ENCODE results near the gene SNCB. TPM values are rescaled to one million over a fixed set of nuclear protein-coding genes. Genes with fewer than 3 reads are reported as not detected.

The SNCB gene
- total RNA-seq, 1 donor from 2014 or later: 0.70 TPM

GRCh38 chr5:176646049-176646706, 15.8 kb upstream of the SNCB start:
- DNase-seq (ENCODE audit: extremely low read depth, low read depth, low spot score): no peak

DNA sequence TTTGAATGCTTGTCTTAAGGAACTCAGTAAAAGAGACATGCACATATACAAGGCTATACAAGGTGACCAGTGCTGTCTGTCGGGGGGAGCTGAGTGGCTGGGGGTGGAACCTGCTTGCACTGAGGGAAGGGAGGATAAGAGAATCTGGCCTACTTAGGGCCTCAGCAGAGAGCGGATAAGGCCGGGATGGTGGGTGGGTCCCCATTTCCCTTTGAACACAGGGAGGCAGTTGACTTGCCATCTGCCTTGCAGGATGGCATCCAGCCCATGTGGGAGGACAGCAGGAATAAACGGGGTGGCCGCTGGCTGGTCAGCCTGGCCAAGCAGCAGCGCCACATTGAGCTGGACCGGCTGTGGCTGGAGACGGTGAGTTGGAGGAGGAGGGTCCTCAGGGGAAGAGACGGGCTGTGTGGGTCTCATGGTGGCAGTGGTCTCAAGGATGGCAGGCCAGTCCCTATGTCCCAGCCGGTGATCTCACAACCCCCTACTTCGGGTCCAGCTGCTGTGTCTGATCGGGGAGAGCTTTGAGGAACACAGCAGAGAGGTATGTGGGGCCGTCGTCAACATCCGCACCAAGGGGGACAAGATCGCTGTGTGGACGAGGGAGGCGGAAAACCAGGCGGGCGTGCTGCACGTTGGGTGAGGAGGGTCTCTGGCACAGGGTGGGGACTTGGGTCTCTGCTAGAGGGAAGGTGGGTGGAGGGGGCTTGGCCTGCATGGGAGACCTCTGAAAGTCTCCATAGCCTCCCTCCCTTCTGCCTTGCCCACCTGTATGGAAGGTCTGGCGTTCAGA, 14.7 kb upstream of the SNCB start:
- DNase-seq (ENCODE audit: extremely low read depth, low read depth, low spot score): no peak

DNA sequence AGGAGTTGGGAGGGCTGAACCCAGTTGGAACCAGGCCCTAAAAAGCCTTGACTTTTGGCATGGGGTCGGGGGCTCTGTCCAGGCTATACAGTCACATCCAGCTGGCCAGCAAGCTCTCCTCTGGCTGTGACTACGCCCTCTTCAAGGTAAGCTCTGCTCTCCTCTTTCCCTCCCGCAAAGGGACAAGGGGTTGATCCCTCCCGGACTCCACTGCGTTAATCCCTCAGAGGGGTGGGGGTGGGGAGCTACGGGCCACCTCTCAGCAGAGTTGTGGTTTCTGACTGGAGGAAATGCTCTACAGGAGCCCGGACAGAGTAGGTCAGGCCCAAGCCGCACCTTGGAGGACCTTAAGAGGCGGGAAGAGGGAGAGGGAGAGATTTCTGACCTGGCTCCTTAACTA, 14.0 kb upstream of the SNCB start:
- DNase-seq (ENCODE audit: extremely low read depth, low read depth, low spot score): no peak

DNA sequence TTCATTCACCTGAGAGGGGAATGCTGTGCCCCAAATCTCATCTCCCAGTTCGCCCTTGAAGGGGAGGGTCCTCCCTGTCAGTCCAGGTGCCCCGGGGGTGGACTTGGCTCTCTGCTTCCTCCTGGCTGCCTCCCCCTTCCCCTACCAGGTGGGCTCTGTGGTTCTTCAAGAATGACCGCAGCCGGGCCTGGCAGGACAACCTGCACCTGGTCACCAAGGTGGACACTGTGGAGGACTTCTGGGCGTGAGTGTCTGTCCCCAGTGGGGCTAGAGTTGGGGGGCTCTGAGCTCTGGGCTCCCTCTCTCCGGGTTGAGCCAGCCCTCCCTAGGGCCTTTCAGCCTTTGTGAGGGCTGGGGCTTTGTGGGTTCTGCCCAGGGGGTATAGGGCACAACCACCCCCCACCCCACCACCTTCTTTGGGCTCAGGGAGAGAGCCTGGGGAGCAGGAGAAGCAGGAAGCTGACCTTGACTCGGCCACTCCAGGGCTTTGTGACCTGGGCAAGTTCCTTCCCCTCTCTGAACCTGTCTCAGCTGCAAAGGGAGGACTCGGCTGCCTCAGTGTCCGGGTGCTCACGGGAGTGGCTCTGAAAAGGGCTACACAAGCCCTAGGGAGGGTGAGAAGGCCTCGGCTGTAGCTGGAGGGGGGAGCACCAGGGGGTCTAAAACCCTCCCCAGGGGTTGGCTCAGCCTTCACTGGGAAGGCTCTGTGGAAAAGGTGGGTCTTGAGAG, 13.3 kb upstream of the SNCB start:
- DNase-seq (ENCODE audit: extremely low read depth, low read depth, low spot score): no peak

DNA sequence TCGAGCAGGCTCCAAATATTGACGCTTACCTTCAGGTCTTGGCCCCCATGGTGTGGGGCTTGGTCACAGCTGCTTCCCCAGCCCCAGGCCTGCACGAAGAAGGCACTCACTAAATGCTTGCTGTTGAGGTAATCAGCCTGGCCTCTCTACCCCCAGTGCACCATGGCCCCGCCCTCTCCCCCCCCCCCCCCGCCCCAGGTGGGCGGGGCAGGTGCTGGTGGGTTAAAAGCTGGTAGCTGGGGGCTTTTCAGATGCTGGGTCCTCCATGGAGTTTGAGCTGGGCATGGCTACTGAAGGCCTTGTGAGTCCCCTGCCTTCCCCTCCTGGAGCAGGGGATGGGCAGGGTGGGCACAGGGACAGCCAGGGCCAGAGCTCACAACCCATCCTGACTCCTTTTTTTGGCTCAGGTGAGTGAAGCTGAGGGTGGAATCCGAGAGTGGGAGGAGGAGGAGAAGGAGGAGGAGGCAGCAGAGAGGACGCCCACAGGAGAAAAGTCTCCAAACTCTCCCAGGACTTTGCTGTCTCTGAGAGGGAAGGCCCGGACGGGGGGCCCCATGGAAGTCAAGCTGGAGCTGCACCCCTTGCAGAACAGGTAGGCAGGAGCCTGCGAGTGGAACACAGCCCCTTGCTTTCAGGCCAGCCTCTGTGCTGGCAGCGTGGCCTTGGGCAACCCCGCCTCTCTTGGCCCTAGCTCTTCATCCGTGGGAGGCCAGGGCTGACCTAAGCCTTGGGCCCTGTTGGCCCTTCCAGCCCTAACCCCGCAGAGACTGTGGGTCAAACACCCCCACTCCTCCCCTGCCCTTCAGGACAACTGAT, 12.5 kb upstream of the SNCB start:
- no peak for DNase-seq (ENCODE audit: extremely low read depth, low read depth, low spot score)

DNA sequence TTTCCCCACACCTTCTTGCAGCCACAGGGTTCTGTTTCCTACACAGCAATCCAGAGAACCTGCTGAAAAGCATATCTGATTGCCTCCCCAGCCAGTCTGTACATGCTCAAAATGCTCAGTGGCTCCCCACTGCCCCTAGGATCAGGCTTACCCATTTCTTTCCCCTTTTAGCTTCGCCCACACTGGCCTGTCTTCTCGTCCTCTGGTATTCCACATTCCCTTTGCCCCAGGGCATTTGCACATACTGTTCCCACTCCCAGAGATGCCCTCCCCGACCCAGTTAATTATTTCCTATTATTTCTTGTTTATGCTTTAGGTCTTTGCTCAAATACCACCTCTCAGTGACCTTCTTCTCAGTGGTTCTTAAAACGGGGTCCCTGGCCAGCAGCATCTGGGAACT, 10.3 kb upstream of the SNCB start:
- no peak for DNase-seq (ENCODE audit: extremely low read depth, low read depth, low spot score)

DNA sequence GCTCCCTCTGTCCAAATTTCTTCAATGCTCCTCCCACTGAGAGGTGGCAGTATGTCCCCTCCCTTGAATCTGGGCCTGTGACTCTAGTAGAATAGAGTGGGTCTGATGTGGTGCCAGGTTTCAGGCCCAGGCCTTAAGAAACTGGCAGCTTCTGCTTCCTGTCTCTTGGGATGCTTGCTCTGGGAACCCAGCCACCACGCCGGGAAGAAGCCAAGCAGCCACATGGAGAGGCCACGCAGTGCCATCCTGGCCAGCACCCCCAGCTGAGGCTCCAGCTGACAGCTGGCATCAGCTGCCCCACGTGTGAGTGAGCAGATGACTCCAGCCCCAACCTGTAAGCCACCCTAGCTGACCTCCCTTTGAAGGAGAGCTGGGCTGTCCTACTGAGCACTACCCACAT, 9.6 kb upstream of the SNCB start:
- DNase-seq (ENCODE audit: extremely low read depth, low read depth, low spot score): no peak

DNA sequence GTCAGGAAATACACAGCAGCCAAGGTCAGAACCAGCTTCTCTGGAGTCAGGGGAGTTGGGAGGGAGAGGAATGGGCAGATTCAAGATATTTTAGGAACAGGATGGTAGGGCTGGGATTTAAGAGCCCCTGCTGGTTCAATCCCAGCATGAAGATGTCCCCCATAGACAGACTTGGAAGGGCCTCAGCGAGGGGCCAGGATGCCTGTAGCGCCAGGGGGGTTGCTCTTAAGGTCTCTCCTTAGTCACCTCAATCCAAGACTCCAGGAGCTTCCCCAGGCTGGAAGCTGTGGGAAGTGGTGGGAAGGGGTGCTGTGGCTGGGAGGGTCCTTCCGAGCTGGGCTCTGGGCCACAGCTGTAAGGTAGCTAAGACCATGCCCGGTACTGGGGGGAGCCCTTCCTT, 8.9 kb upstream of the SNCB start:
- no peak for DNase-seq (ENCODE audit: extremely low read depth, low read depth, low spot score)

GRCh38 chr5:176638437-176638836, 8.1 kb upstream of the SNCB start:
- no peak for DNase-seq (ENCODE audit: extremely low read depth, low read depth, low spot score)

- no peak for DNase-seq (ENCODE audit: extremely low read depth, low read depth, low spot score)
Measured at GRCh38 chr5:176637556-176637955, 7.2 kb upstream of the SNCB start.

DNA sequence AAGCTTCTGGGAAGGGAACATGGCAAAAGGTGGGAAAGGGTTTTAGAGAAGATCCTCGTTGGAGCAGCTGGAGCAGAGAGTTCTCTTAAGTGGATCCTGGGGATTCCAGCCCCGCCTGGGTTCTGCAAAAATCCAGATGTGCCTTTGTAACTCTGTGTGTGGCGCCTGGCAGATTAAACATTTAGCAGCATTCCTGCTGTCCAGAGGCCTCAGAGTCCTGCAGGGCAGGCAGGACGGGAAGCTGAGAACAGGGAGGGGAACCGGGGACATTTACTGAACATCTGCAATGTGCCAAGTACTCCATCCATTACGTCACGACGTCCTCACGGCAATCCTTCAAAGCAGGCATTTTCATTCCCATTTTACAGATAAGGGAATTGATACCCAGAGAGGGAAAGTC, 6.1 kb upstream of the SNCB start:
- DNase-seq (ENCODE audit: extremely low read depth, low read depth, low spot score): no peak

GRCh38 chr5:176633598-176633997, 3.3 kb upstream of the SNCB start:
- DNase-seq (ENCODE audit: extremely low read depth, low read depth, low spot score): no peak

- DNase-seq (ENCODE audit: extremely low read depth, low read depth, low spot score): no peak
Measured at GRCh38 chr5:176632745-176633144, 2.4 kb upstream of the SNCB start.

DNA sequence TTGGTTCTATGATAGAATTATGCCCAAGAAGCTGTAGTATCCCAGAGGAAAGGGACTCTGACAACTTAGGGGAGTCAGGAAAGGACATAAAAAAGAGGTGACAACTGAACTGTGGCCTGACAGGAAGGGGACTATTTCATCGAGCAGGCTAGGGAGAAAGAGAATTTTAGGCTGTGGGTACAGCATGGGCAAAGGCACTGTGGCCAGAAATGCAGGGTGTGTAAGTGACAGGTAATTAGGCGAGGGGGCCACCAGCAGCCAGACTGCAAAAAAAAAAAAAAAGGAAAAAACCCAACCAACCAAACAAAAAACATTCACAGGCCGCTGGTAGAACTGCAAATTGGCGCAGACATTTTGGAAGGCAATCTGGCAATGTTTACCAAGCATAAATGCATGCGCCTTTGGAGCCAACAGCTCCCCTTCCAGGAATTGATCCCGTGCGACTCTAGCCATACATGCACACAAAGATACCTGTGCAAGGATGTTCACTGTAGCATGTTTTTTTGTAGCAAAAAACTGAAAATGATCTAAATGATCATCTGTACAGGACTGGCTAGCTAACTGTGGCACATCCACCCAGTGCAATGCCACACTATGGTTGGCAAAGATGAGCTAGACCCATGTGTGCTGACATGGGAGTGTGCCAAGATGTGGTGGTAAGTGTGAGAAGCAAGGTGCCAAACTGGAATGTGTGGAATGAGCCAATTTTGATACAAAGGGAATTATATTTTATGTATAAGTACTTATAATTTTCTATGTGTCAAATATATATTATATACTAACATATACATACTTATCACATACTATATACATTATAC, 1.3 kb upstream of the SNCB start:
- no peak for DNase-seq (ENCODE audit: extremely low read depth, low read depth, low spot score)

GRCh38 chr5:176630681-176631222, 418 bp upstream of the SNCB start:
- no peak for DNase-seq (ENCODE audit: extremely low read depth, low read depth, low spot score)

- no peak for DNase-seq (ENCODE audit: extremely low read depth, low read depth, low spot score)
Measured at GRCh38 chr5:176629317-176629852, 949 bp downstream of the SNCB start.

DNA sequence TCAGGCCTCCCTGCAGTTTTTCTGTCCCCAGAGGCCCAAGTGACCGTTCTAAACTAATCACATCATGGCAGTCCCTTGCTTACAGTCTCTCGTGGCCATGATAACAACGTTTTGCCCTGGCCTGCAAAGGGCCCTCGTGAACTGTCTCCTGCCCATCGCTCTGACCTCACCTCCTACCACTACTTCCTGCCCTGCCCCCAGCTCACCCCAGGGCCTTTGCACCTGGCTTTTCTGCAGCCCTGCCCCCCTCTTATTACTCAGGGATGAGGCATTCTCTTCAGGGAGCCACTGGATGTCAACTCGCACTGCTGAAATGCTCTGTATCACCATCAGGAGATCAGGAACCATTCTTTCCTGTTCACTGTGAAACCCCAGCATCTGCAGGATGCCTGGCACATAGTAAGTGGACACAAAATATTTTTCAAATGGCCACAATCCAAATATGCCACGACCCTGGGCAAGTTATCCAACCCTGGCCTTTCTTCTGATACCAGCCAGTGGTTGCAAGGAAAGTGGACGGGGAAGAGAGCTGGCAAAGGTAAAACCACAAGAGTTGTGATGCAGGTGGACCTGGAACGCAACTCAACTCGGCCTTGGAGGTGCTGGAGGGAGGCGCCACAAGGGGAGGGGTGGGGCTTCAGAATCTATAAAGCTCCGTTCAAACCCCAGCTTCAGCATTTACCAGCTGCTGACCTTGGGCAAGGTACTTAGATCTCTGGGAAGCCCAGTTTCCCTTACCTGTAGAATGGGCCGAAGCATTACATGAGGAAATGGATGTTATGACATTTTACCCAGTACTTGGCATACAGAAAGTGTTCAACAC, 1.7 kb downstream of the SNCB start:
- no peak for DNase-seq (ENCODE audit: extremely low read depth, low read depth, low spot score)

GRCh38 chr5:176627582-176627981, 2.8 kb downstream of the SNCB start:
- no peak for DNase-seq (ENCODE audit: extremely low read depth, low read depth, low spot score)

DNA sequence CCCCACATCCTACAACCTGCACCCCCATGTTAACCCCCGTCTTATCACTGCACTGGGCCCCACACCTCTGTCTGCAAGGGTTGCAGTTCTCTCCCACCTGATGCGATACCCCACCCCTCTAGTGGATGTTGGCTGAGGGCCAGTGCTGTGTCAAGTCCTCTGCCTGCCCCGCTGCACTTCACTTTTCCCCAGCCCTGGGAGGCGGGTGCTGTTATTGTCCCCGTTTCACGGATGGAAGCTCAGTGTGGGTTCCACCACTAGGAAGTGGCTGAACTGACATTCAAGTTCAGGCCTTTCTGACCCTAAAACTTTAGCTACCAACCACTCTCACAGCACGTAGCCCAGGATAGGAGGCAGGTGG, 3.5 kb downstream of the SNCB start:
- DNase-seq (ENCODE audit: extremely low read depth, low read depth, low spot score): no peak
